MG63 (cell line): ENCODE data around the gene VPS13D. TPM values are rescaled to one million over a fixed set of nuclear protein-coding genes. Genes with fewer than 3 reads are reported as not detected.
A peak's percentile ranks its signal among the peaks of the same experiment; 100 is the strongest.
"Not testable (repeated sequence)": the region's sequence is repeated elsewhere in the genome, so short reads cannot be mapped to it uniquely, and the experiment has no call there.

Source experiments
- DNase-seq: peaks from one replicate; pipeline ENCODE4 v3.0.0-alpha.2; 2020
- H3K27me3 ChIP-seq: fragments of 250-450 bp; sonication (Bioruptor Pico); 2 replicates; pipeline ENCODE4 v1.5.1; 2020; ENCODE audit warnings: mild to moderate bottlenecking, moderate library complexity
- H3K36me3 ChIP-seq: fragments of 250-450 bp; sonication (Bioruptor Pico); 2 replicates; pipeline ENCODE4 v1.5.1; 2020; ENCODE audit warnings: mild to moderate bottlenecking, moderate library complexity
- H3K4me3 ChIP-seq: fragments of 250-450 bp; sonication (Bioruptor Pico); 2 replicates; pipeline ENCODE4 v1.5.1; 2020; ENCODE audit warnings: mild to moderate bottlenecking, moderate library complexity
- H3K9me3 ChIP-seq: fragments of 250-450 bp; sonication (Bioruptor Pico); 2 replicates; pipeline ENCODE4 v1.5.1; 2020; ENCODE audit warnings: mild to moderate bottlenecking, moderate library complexity
- total RNA-seq: library from RNA; depleted of rRNA; stranded (reverse); fragments of >200 nt; shearing (Covaris generic); gene quantifications from 2 replicates; pipeline ENCODE4 v1.2.3, GENCODE V29; 2014; ENCODE audit warnings: low replicate concordance

VPS13D gene
- total RNA-seq, 1 experiment from 2014 or later = 12.1 TPM

DNA sequence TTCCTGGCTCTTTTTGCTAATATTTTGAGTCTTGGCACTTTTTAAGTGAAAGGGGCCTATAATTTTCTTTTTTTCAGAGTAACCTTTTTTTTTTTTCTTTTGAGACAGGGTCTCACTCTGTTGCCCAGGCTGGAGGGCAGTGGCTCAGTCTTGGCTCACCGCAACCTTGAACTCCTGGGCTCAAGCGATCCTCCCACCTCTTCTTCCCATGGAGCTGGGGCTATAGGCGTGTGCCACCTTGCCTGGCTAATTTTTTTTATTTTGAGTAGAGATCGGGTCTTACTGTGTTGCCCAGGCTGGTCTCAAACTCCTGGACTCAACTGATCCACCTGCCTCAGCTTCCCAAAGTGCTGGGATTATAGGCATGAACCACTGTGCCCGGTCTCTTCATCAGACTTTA lies 285.4 kb downstream of the VPS13D start:
- Histone ChIP-seq H3K36me3 (peaks cover 14% of the 10 kb centered on the region), H3K4me3 (no peak overlapping the region), H3K9me3 (no peaks in the 10 kb centered on the region), H3K27me3 (no peaks in the 10 kb centered on the region)
- DNase-seq = no peak

DNA sequence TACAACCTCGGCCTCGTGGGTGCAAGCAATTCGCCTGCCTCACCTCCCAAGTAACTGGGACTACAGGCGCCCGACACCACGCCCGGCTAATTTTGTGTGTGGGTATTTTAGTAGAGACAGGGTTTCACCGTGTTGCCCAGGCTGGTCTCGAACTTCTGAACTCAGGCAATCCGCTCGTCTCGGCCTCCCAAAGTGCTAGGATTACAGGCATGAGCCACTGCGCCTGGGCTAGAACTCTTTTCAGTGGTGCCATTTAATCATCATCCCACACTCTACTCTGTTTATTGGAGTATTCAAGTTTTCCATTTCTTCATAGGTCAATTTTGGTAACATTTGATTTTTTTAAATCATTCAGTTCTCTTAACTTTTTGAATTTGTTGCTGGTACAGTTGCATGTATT lies 286.9 kb downstream of the VPS13D start:
- no peak for DNase-seq
- H3K36me3 ChIP-seq = peaks cover 5% of the 10 kb centered on the region
- no peaks in the 10 kb centered on the region for H3K9me3 ChIP-seq
- no peaks in the 10 kb centered on the region for H3K27me3 ChIP-seq
- H3K4me3 ChIP-seq = no peak overlapping the region

DNA sequence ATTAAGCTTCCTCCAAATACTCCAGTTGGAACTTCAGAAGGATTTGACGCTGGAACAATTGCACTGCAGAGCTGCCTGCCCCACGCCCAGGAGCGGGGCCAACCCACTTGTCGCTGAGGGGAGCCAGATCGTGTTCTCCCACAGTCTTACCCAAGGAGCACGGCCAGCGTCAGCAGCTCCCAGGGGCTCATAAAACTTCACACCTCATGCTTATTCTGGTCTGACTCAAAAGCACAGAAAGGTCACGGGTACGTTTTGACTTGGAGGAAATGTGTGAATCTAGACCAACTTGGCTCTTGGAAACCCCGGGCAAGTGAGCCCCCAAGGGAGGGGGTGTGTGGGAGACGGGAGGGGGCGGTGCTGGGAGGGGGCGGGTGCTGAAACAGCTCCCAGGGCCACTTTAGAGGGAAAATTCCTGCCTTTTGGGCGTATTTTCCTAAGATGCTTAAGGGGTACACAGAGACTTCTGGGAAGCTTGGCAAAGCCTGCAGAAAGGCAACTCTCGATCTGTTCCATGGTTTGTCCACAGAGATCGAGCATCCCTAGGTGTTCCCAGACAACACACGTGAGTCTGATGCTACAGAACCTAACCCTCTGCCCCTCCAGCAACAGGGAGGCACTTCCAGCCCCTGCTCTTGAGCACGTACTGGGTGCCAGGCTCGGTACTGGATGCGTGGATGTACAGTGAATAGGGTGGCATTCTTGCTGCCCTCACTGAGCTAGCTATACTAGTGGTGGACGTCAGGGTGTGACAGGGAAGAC lies 289.3 kb downstream of the VPS13D start:
- Histone ChIP-seq H3K4me3 (no peak overlapping the region), H3K9me3 (no peaks in the 10 kb centered on the region), H3K27me3 (no peaks in the 10 kb centered on the region), H3K36me3 (no peaks in the 10 kb centered on the region)
- no peak for DNase-seq

DNA sequence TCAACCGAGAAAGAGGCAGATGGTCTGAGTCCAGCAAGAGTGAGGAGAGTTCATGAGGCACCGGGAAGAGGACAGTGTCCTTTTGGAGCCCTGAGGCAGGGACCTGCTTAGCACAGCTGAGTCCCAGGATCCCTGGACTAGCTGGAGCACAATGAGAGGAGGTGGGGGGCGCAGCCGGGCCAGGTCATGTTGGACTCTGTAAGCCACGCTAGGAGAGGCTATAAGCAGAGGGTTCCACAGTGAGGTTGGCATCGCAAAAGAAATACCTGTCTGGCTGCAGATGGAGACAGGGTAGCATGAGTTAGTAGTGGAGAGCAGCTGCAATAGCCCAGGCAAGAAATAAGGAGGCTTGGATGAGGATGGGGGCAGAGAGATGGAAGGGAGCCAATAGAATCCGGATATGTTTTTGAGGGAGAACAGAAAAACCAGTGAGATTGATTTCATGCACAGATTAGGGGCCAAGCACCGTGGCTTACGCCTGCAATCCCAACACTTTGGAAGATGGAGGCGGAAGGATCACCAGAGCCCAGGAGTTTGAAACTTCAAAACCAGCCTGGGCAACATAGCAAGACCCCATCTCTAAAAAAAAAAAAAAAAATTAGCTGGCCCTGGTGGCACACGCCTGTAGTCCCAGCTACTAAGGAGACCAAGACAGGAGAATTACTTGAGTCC lies 290.0 kb downstream of the VPS13D start:
- no peak overlapping the region for H3K4me3 ChIP-seq
- H3K36me3 ChIP-seq = no peaks in the 10 kb centered on the region
- no peaks in the 10 kb centered on the region for H3K9me3 ChIP-seq
- no peak for DNase-seq
- H3K27me3 ChIP-seq = no peaks in the 10 kb centered on the region

DNA sequence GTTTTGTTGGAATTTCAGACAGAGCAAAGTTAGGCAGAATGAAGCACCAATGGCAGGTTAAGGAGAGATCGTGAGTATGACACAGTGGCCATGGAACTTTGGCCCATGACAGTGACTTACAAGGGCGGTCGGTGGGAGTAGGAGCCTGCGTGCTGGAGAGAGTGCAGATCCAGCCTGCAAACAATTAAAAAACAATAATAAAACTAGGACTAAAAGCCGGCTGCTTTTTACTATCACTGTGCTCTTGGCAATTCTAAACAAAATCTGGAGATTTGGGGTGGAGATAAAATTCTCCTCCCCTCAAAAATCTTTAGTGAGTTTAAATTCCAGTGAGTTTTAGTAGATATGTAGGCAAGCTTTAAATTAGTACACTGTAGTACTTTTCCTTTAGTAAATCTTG lies 291.3 kb downstream of the VPS13D start:
- Histone ChIP-seq H3K9me3 (no peaks in the 10 kb centered on the region), H3K36me3 (no peaks in the 10 kb centered on the region), H3K4me3 (no peak overlapping the region), H3K27me3 (no peaks in the 10 kb centered on the region)
- DNase-seq = no peak

DNA sequence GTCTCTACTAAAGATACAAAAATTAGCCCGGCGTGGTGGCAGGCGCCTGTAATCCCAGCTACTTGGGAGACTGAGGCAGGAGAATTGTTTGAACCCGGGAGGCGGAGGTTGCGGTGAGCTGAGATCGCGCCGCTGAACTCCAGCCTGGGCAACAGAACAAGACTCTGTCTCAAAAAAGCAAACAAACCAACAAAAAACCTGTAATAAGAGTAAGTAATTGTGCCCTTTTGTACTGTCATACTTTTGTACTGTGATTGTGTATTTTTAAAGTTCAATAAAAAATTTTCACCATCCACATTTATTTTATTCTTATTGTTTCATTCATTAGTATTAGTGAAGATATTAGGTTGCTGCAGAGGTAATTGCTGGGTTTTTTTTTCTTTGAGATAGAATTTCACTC lies 292.9 kb downstream of the VPS13D start:
- not testable (repeated sequence) for DNase-seq, H3K9me3 ChIP-seq, H3K27me3 ChIP-seq, H3K4me3 ChIP-seq, H3K36me3 ChIP-seq

DNA sequence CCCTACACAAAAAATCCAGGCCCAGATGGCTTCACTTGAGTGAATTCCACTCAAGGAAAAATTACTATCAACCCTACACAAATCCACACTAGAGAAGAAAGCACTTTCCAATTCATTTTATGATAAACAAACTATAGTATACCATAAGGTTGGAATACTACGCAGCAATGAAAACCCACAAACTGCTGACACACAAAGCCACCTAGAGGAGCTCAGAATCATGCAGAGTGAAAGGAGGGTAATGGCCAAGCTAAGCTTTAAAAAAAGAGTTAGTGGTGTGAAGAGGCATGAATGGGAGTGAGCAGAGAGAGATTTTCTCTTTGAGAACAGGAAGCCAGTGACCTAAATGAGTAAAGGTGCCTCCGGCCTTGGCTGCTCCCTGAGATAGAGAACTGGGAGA lies 294.4 kb downstream of the VPS13D start:
- no peak for DNase-seq
- no peaks in the 10 kb centered on the region for H3K36me3 ChIP-seq
- no peak overlapping the region for H3K4me3 ChIP-seq
- H3K9me3 ChIP-seq = no peaks in the 10 kb centered on the region
- H3K27me3 ChIP-seq = no peaks in the 10 kb centered on the region

DNA sequence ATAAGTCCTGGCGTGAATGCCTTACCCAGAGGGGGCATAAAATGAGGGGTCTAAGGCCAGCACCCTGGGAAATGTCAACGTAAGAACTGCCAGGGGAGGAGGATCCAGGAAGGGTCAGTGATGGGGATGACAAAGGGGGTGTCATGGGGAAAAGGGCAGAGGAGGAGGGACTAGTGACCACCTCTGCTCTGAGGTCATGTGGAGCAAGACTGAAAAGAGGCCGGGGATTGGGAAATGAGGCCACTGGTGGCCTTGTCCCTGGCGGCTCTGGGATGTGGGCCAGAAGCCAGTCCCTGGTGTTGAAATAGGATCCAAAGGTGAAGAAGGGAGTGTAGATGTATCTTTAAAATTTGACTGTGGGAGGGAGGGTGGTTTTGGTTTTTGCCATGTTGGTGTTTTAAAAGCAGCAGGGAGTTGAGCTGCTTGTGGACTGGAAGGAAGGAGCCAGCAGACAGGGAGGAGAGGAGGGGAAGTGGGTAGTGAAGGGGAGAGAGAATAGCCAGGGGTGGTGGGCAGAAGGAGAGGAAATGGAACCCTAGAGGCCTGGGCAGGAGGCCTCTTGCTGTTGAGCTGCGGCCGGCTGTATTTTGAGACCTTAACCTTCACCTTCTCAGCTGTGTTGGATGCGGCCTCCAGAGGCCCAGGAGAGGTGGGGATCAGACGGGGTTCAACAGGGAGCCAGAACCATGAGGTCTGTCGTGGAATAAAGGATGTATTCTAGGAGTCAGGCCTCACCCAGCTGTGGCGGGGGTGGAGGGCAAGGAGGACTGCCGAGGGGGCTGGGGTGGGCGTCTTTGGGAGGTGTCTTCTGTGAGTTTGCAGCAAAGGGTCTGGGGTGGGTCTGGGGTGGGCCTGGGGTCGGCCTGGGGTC lies 295.7 kb downstream of the VPS13D start:
- Histone ChIP-seq H3K27me3 (no peaks in the 10 kb centered on the region), H3K36me3 (no peaks in the 10 kb centered on the region), H3K9me3 (no peaks in the 10 kb centered on the region), H3K4me3 (no peak overlapping the region)
- DNase-seq = no peak

DNA sequence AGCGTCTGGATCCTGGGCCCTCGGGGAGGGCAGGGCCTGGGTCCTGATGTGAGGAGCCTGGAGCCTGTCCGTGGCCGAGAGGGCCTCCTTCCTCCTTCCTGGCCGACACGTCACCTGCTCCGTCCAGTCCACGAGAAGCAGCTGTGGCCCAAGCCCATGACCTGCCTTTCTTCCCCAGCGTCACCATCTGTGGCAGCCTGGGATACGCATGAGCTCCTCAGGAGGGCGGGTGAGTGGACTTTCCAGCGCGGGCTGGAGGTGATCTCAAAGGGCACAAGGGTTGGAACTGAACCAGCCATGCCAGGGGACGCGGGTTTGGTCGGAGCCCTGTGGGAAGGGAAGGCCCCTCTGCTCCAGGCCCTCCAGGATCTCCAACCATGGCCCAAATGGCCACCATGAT lies 297.7 kb downstream of the VPS13D start:
- no peaks in the 10 kb centered on the region for H3K36me3 ChIP-seq
- no peaks in the 10 kb centered on the region for H3K27me3 ChIP-seq
- H3K4me3 ChIP-seq = no peak overlapping the region
- DNase-seq = no peak
- no peaks in the 10 kb centered on the region for H3K9me3 ChIP-seq

DNA sequence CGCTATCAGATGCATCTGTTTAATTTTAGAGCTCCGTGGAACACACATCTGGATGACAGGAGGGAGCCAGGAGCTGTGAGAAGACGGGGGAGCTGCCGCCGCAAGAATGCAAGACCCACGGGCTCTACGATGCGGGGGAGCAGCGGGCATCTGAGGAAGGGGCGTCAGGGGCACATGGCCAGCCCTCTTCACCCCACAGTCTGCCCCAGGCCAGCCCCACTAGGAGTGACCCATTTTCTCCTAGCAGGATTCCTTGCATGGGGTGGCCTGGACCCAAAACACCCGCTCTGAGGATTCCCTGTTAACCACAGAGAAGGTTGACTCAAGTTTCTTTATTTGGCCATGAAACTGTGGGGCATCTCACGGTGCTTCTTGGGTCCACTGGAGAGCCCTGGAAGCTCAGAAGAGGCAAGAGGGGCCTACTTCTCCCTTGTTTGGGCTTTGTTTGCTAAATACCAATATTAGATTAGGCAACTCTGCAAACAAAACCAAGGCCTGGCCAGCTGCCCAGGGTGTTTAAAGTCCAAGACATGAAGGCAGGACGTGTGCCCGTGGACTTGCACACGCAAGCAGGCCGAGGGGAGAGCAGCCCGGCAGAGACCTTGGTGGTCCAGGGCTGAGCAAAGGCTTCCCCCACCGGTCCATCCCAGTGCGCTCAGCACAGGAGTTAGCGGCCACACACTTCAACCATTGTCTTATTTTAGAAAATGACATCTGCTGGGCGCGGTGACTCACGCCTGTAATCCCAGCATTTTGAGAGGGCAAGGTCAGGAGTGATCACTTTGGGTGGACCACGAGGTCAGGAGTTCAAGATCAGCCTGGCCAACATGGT lies 298.4 kb downstream of the VPS13D start:
- no peak overlapping the region for H3K4me3 ChIP-seq
- no peaks in the 10 kb centered on the region for H3K9me3 ChIP-seq
- DNase-seq = peak; percentile 56
- no peaks in the 10 kb centered on the region for H3K36me3 ChIP-seq
- no peaks in the 10 kb centered on the region for H3K27me3 ChIP-seq

DNA sequence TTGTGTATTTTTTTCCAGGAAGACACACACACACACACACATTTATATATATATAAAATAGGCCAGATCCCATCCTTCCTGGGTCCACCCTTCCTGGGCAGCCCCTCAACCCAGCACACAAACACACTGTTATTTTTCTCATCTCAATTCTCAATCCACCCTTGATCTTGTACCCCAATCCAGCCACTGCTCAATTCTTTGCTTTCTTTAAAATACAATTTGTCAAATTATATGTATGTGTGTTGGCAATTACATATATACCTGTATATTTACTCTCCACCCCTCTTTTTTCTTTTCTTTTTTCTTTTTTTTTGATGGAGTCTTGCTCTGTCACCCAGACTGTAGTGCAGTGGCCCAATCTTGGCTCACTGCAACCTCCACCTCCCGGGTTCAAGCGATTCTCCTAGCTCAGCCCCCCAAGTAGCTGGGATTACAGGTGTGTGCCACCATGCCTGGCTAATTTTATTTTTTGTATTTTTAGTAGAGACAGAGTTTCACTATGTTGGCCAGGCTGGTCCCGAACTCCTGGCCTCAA lies 299.9 kb downstream of the VPS13D start:
- no peak overlapping the region for H3K4me3 ChIP-seq
- no peak for DNase-seq
- H3K27me3 ChIP-seq = no peaks in the 10 kb centered on the region
- H3K36me3 ChIP-seq = no peaks in the 10 kb centered on the region
- no peaks in the 10 kb centered on the region for H3K9me3 ChIP-seq

DNA sequence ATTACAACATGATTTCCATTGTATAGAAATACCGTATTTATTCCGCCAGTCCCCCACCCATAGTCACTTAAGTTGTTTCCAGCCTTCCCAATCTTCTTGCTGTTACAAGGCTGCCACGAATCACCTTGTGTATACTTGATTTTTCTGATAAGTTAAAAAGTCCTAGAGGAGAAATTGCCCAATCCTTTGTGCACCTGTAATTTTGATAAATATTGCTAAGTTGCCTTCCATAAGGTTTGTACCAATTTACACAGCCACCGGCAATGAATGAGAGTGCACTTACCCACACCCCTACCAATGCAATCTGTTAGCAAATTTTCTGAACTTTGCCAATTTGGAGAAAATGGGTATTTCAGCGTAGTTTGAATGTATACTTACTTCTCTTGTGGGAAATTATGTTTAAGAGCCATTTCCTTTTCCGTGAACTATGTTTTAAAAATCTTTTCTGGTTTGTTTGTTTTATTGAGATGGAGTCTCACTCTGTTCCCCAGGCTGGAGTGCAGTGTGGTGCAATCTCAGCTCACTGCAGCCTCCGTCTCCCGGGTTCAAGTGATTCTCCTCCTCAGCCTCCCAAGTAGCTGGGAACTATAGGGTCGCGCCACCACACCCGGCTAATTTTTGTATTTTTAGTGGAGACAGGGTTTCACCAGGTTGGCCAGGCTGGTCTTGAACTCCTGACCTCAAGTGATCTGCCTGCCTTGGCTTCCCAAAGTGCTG lies 300.8 kb downstream of the VPS13D start:
- Histone ChIP-seq H3K27me3 (no peaks in the 10 kb centered on the region), H3K4me3 (no peak overlapping the region), H3K9me3 (no peaks in the 10 kb centered on the region), H3K36me3 (no peaks in the 10 kb centered on the region)
- DNase-seq = no peak

DNA sequence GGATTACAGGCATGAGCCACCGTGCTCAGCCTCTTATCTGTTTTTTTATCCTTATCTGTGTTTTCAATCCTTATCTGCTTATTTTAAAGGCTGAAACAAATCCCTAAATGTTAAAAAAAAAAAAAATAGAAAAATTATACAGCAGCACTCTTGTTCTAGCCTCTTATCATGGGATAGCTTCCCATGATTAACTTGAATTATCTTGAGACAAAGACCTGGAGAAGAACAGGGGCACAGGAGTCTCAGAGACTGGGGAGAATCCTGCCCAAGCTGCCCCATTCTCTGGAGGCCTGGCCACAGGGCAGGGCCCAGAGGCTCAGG lies 301.3 kb downstream of the VPS13D start:
- no peaks in the 10 kb centered on the region for H3K36me3 ChIP-seq
- no peak for DNase-seq
- no peak overlapping the region for H3K4me3 ChIP-seq
- no peaks in the 10 kb centered on the region for H3K27me3 ChIP-seq
- H3K9me3 ChIP-seq = peaks cover 4% of the 10 kb centered on the region; the same call in 1 of the 2 replicates

DNA sequence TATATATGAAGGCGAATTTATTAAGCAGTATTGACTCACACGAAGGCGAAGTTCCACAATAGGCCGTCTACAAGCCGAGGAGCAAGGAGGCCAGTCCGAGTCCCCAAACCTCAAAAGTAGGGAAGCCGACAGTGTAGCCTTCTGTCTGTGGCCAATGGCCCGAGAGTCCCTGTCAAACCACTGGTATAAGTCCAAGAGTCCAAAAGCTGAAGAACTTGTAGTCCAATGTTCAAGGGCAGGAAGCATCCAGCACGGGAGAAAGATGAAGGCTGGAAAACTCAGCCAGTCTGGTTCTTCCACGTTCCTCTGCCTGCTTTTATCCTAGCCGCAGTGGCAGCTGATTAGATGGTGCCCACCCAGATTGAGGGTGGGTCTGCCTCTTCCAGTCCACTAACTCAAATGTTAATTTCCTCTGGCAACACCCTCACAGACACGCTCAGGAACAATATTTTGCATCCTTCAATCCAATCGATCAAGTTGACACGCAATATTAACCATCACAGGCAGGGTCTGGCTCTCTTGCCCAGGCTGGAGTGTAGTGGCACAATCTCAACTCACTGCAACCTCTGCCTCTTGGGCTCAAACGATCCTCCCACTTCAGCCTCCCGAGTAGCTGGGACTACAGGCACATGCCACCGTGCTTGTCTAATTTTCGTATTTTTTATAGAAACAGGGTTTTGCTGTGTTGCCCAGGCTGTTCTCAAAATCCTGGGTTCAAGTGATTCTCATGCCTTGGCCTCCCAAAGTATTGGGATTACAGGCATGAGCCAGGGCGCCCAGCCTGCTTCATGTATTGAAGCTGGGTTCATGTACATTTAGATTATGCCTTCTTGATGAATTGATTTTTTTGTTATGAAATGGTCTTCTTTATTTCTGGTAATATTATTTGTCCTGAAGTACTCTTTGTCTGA lies 302.8 kb downstream of the VPS13D start:
- Histone ChIP-seq H3K4me3 (no peak overlapping the region), H3K36me3 (no peaks in the 10 kb centered on the region), H3K9me3 (peaks cover 7% of the 10 kb centered on the region; the same call in 1 of the 2 replicates), H3K27me3 (no peaks in the 10 kb centered on the region)
- DNase-seq = no peak

DNA sequence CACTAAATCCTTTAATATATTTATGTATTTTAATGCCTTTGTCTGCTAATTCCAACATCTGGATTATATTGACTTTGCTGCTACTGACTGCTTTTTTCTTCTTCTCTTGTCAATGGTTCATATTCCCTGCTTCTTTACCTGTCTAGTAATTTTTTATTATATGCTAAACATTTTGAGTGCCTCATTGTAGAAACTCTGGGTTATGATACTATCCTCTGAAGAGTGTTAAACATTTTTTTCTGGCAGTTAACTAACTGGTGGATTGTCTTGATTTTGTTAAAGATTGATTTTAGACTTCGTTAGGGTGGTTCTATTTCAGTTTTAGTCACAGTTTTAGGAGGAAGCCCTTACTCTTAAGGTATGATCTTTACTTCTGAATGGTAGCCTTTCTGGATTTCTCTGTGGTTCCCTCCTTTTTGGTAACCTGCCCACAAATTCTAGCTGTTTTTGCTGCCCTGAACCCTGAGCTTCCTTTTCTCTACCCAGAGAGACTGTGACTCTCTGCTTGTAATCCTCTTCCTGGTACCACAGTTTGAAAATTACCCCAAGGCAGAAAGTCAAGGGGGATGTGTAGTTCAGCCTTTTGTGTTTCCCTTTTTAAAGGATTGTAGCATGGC lies 306.3 kb downstream of the VPS13D start:
- Histone ChIP-seq H3K36me3 (no peaks in the 10 kb centered on the region), H3K9me3 (peaks cover 7% of the 10 kb centered on the region; the same call in 1 of the 2 replicates), H3K27me3 (no peaks in the 10 kb centered on the region), H3K4me3 (no peak overlapping the region)
- DNase-seq = no peak
